ENCODE measurements around the gene GRK3.
"Not testable (repeated sequence)": the region's sequence is repeated elsewhere in the genome, so short reads cannot be mapped to it uniquely, and the experiment has no call there.

GRK3 gene

GRCh38 chr22:25552405-25552804 lies 12.1 kb upstream of the GRK3 start:
- DNase-seq = not testable (repeated sequence)

GRCh38 chr22:25553131-25553530 lies 11.3 kb upstream of the GRK3 start:
- no peak for DNase-seq

GRCh38 chr22:25554238-25554671 lies 10.2 kb upstream of the GRK3 start:
- no peak for DNase-seq

GRCh38 chr22:25554689-25555088 lies 9.8 kb upstream of the GRK3 start:
- no peak for DNase-seq

- no peak for DNase-seq
Observed at GRCh38 chr22:25555586-25555985, 8.9 kb upstream of the GRK3 start.

GRCh38 chr22:25557218-25557617 lies 7.3 kb upstream of the GRK3 start:
- DNase-seq = no peak

- no peak for DNase-seq
Observed at GRCh38 chr22:25558341-25558740, 6.1 kb upstream of the GRK3 start.

GRCh38 chr22:25559910-25560309 lies 4.6 kb upstream of the GRK3 start:
- DNase-seq = not testable (repeated sequence)

- DNase-seq = not testable (repeated sequence)
Observed at GRCh38 chr22:25561182-25561581, 3.3 kb upstream of the GRK3 start.

GRCh38 chr22:25561927-25562326 lies 2.5 kb upstream of the GRK3 start:
- not testable (repeated sequence) for DNase-seq

- not testable (repeated sequence) for DNase-seq
Observed at GRCh38 chr22:25562966-25563760, 1.3 kb upstream of the GRK3 start.

GRCh38 chr22:25563761-25564319 lies 635 bp upstream of the GRK3 start:
- peak in 1 of 2 donors; percentile 45 for DNase-seq

- DNase-seq = no peak
Observed at GRCh38 chr22:25564979-25565677, 653 bp downstream of the GRK3 start.

- no peak for DNase-seq
Observed at GRCh38 chr22:25566186-25566897, 1.9 kb downstream of the GRK3 start.

GRCh38 chr22:25566898-25567235 lies 2.4 kb downstream of the GRK3 start:
- no peak for DNase-seq

GRCh38 chr22:25567251-25567675 lies 2.8 kb downstream of the GRK3 start:
- DNase-seq = no peak

- not testable (repeated sequence) for DNase-seq
Observed at GRCh38 chr22:25568066-25568465, 3.6 kb downstream of the GRK3 start.

GRCh38 chr22:25569361-25569760 lies 4.9 kb downstream of the GRK3 start:
- DNase-seq = no peak

- no peak for DNase-seq
Observed at GRCh38 chr22:25569983-25570382, 5.5 kb downstream of the GRK3 start.

- no peak for DNase-seq
Observed at GRCh38 chr22:25570486-25570885, 6.0 kb downstream of the GRK3 start.

- DNase-seq = not testable (repeated sequence)
Observed at GRCh38 chr22:25571969-25572707, 7.7 kb downstream of the GRK3 start.

GRCh38 chr22:25572708-25573171 lies 8.3 kb downstream of the GRK3 start:
- DNase-seq = no peak

Measured in hippocampal formation (tissue), 2 donors.